DND-41 (cell line): ENCODE data around the gene HYDIN.

Experiments
- EZH2 ChIP-seq: IDR thresholded peaks from 3 replicates; pipeline ENCODE4 v1.6.1; 2012; ENCODE audit warnings: borderline replicate concordance, low read depth, mild to moderate bottlenecking, moderate library complexity, low read length, inconsistent platforms; ENCODE audit not compliant: severe bottlenecking
- TF ChIP-seq, protein P1 (sequence below): IDR thresholded peaks from 2 replicates; pipeline ENCODE4 v1.5.1; 2012; ENCODE audit warnings: borderline replicate concordance, low read length, moderate library complexity, mild to moderate bottlenecking; ENCODE audit not compliant: poor library complexity, severe bottlenecking; ENCODE audit errors: extremely low read depth

DNA sequence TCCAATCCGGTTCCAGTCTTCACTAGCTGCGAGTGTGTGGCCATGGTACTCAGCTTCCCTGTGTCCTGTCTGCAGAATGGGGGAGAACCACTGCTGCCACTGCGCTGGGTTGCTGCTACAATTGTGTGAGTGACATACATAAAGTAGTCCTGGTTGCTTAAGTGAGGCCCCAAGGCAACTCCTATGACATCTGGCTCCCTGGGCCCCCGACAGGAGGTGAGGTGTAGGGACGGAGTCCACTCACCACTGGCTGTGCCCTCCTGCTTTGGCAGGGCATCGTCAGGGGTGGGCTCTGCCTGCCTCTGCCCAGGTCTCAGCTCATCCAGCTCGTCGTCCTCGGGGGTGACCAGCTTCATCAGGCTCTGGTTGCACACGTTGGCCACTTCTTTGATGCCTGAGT lies 450.0 kb downstream of the HYDIN start:
- TF ChIP-seq, protein P1, sequence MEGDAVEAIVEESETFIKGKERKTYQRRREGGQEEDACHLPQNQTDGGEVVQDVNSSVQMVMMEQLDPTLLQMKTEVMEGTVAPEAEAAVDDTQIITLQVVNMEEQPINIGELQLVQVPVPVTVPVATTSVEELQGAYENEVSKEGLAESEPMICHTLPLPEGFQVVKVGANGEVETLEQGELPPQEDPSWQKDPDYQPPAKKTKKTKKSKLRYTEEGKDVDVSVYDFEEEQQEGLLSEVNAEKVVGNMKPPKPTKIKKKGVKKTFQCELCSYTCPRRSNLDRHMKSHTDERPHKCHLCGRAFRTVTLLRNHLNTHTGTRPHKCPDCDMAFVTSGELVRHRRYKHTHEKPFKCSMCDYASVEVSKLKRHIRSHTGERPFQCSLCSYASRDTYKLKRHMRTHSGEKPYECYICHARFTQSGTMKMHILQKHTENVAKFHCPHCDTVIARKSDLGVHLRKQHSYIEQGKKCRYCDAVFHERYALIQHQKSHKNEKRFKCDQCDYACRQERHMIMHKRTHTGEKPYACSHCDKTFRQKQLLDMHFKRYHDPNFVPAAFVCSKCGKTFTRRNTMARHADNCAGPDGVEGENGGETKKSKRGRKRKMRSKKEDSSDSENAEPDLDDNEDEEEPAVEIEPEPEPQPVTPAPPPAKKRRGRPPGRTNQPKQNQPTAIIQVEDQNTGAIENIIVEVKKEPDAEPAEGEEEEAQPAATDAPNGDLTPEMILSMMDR: no peak
- no peak for TF ChIP-seq EZH2
